ENCODE measurements around the gene HIGD1A. TPM values are rescaled to one million over a fixed set of nuclear protein-coding genes. Genes with fewer than 3 reads are reported as not detected.

Gene HIGD1A
- total RNA-seq, result 103 and 123 TPM in 2 replicates

DNA sequence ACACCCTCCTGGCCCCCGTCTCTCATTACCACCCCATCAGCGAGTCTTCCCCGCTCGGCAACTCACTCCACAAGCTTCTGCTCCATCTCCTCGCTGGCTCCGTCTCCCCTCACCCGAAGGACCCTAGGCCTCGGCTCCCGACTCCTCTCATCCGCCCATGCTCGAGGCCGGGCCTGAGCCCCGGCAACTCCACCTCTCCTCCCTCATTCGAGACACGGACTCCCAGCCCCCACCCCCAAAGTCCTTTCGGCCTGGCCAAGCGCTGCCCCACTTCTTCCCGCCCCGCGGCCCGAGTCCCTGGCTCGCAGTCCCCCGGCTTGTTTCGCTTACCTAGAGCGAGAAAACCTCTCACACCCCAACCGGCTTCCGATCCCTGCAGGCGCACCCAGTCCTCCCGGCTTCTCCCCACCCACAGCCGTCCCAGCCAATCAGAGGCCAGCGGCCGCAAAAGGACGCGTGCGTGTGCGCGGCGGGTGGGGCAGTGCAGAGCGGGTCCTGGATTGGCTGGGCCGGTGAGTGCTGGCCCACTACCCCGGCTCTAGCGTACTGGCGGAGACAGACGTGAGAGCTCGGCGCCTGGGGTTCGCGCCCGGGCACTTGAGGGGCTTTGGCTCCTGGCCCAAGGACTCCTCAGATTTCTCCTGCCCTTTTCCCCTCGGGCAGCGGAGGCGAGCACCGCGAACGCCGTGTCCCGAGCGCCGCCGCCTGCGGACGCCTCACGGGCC is at the start of gene HIGD1A:
TSS of gene HIGD1A (minus strand) at position 385 of the 725 bp plus-strand sequence. CDS start 10,237 bp downstream, outside the sequence.

DNA sequence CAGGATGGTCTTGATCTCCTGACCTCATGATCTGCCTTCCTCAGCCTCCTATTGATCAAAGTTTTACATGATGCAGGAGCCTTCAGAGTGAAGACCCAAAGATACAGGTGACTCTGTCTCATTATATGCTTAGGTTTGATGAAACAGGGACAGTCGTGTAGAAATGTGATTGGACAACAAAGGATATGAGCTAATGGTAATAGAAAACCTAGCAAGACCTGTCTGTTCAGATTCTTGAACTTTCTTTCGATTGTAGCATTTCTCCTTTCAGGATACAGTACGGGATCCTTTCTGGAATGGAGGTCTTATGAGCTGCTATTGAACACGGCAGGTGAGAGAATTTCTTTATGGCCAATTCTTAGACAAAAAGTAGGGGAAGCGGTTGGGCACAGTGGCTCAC is 4.9 kb upstream of the HIGD1A start, which contains the start of gene ACKR2:
TSS of gene ACKR2 (plus strand) at position 244 of the 400 bp plus-strand sequence. CDS start 55,058 bp downstream, outside the sequence.

DNA sequence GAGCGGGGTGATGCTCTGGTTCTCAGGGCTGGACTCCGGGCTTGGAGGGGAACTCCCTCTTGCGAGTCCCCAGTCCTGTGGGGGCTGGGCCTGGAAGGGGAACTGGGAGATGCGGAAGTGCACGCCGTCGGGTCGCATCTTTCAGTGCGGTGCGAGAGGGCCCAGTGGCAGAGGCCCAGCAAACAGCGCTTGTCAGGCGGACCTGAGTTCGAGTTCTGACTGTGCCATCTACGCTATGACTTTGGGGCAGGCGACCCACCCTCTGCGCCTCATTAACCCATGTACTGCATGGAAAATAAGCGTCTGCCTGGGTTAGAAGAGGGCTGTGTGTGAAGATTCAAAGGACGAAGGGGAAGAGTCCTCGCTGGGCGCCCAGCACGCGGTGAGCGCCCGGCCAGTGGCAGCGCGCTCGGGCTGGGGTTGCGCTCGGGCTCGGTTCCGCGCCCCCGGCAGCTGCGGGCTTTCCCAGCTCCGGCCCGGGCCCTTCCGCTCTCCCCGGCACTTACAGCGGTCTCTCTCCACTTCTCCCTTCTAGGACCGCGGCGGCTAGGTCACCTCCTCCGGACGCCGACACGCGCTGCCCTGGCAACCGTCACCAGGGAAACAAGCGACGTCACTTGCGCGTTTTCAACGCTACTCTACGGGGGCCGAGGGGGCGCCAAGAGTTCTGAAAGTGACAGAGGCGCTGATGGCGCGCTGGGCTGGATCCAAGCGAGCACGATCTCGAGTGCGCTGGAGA is 31.5 kb downstream of the HIGD1A start, which contains the start of gene CCDC13:
TSS of gene CCDC13 (minus strand) at position 584 of the 739 bp plus-strand sequence. CDS start 14,908 bp downstream, outside the sequence.

Other genes with a start within 250 kb of the HIGD1A start
- 44.1 and 51.1 TPM in 2 replicates for gene SEC22C, start 222.5 kb downstream of the HIGD1A start, total RNA-seq
- gene SS18L2, start 213.6 kb downstream of the HIGD1A start, total RNA-seq, result 16.6 and 22.8 TPM in 2 replicates
- gene NKTR, start 203.8 kb downstream of the HIGD1A start, total RNA-seq, result 40.0 and 42.5 TPM in 2 replicates
- 21.5 and 38.2 TPM in 2 replicates for gene ZBTB47, start 150.8 kb downstream of the HIGD1A start, total RNA-seq
- gene KLHL40, start 119.0 kb downstream of the HIGD1A start, total RNA-seq, result not detected in 2 replicates
- gene HHATL, start 101.7 kb downstream of the HIGD1A start, total RNA-seq, result not detected in 2 replicates
- 0.74 and 1.1 TPM in 2 replicates for gene CCDC13, start 31.2 kb downstream of the HIGD1A start, total RNA-seq
- gene ACKR2, start 5.0 kb upstream of the HIGD1A start, total RNA-seq, result 0.09 and 0.28 TPM in 2 replicates
- gene CYP8B1, start 71.4 kb upstream of the HIGD1A start, total RNA-seq, result not detected in 2 replicates
- gene ZNF662, start 101.7 kb upstream of the HIGD1A start, total RNA-seq, result 0.57 and 1.0 TPM in 2 replicates
- 0.85 and 2.2 TPM in 2 replicates for gene GASK1A, start 174.8 kb upstream of the HIGD1A start, total RNA-seq

All from smooth muscle cell of bladder (primary cell).